H9 (cell line): Measurements from ENCODE around the gene TMEM116. TPM values are rescaled to one million over a fixed set of nuclear protein-coding genes. Genes with fewer than 3 reads are reported as not detected.

Experiments
- DNase-seq: peaks from one replicate; pipeline ENCODE4 v3.0.0-alpha.2; 2017
- H2AFZ ChIP-seq: one replicate; pipeline ENCODE4 v1.6.1; 2013; ENCODE audit warnings: mild to moderate bottlenecking, low read length, control low read depth, moderate library complexity
- H2AK5ac ChIP-seq: 2 replicates; pipeline ENCODE4 v1.6.1; 2013; ENCODE audit warnings: low read length, control low read depth, mixed read lengths; ENCODE audit not compliant: insufficient read length
- H2BK120ac ChIP-seq: one replicate; pipeline ENCODE4 v1.6.1; 2013; ENCODE audit warnings: low read depth, mild to moderate bottlenecking, low read length, control low read depth, inconsistent platforms; ENCODE audit not compliant: poor library complexity, severe bottlenecking
- H2BK12ac ChIP-seq: 2 replicates; pipeline ENCODE4 v1.6.1; 2013; ENCODE audit warnings: low read length, control low read depth, mixed read lengths, low read depth; ENCODE audit not compliant: insufficient read length
- H2BK15ac ChIP-seq: 2 replicates; pipeline ENCODE4 v1.6.1; 2013; ENCODE audit warnings: low read depth, low read length, control low read depth
- H2BK20ac ChIP-seq: one replicate; pipeline ENCODE4 v1.6.1; 2013; ENCODE audit warnings: low read depth, mild to moderate bottlenecking, low read length, control low read depth, inconsistent platforms; ENCODE audit not compliant: poor library complexity, severe bottlenecking
- H2BK5ac ChIP-seq: 2 replicates; pipeline ENCODE4 v1.6.1; 2013; ENCODE audit warnings: low read length, control low read depth, mixed read lengths; ENCODE audit not compliant: insufficient read length
- H3K14ac ChIP-seq: 2 replicates; pipeline ENCODE4 v1.6.1; 2013; ENCODE audit warnings: low read length, control low read depth; ENCODE audit not compliant: insufficient read depth
- H3K18ac ChIP-seq: 2 replicates; pipeline ENCODE4 v1.6.1; 2013; ENCODE audit warnings: low read depth, mild to moderate bottlenecking, mixed read lengths, low read length, control low read depth; ENCODE audit not compliant: insufficient read length
- H3K23ac ChIP-seq: 2 replicates; pipeline ENCODE4 v1.6.1; 2013; ENCODE audit warnings: low read length, control low read depth, mixed read lengths, low read depth; ENCODE audit not compliant: insufficient read length
- H3K23me2 ChIP-seq: 2 replicates; pipeline ENCODE4 v1.6.1; 2013; ENCODE audit warnings: low read depth, mild to moderate bottlenecking, mixed read lengths, low read length, control low read depth; ENCODE audit not compliant: insufficient read length, poor library complexity, severe bottlenecking
- H3K27ac ChIP-seq: 2 replicates; pipeline ENCODE4 v1.5.1; 2013; ENCODE audit warnings: low read length, control low read depth, mixed read lengths, low read depth; ENCODE audit not compliant: insufficient read length
- H3K27me3 ChIP-seq: 2 replicates; pipeline ENCODE4 v1.6.1; 2013; ENCODE audit warnings: low read length, control low read depth, inconsistent platforms; ENCODE audit not compliant: insufficient read depth
- H3K4ac ChIP-seq: 2 replicates; pipeline ENCODE4 v1.6.1; 2013; ENCODE audit warnings: low read depth, mild to moderate bottlenecking, control low read depth, inconsistent platforms, low read length, moderate library complexity
- H3K4me1 ChIP-seq: 2 replicates; pipeline ENCODE4 v1.6.1; 2013; ENCODE audit warnings: low read length, control low read depth, inconsistent platforms; ENCODE audit not compliant: insufficient read depth
- H3K4me2 ChIP-seq: 2 replicates; pipeline ENCODE4 v1.6.1; 2013; ENCODE audit warnings: low read length, control low read depth, mixed read lengths; ENCODE audit not compliant: insufficient read length, insufficient read depth
- H3K56ac ChIP-seq: 2 replicates; pipeline ENCODE4 v1.6.1; 2013; ENCODE audit warnings: low read depth, mild to moderate bottlenecking, mixed read lengths, low read length, control low read depth; ENCODE audit not compliant: insufficient read length
- H3K79me1 ChIP-seq: 2 replicates; pipeline ENCODE4 v1.6.1; 2013; ENCODE audit warnings: low read depth, mild to moderate bottlenecking, moderate library complexity, low read length, control low read depth, inconsistent platforms; ENCODE audit not compliant: insufficient read depth, poor library complexity, severe bottlenecking
- H3K79me2 ChIP-seq: 2 replicates; pipeline ENCODE4 v1.6.1; 2013; ENCODE audit warnings: low read length, control low read depth, inconsistent platforms; ENCODE audit not compliant: insufficient read depth
- H3K9ac ChIP-seq: 2 replicates; pipeline ENCODE4 v1.6.1; 2013; ENCODE audit warnings: low read length, control low read depth, mixed read lengths; ENCODE audit not compliant: insufficient read length; ENCODE audit errors: extremely low read depth
- H3K9me3 ChIP-seq: one replicate; pipeline ENCODE4 v1.6.1; 2013; ENCODE audit warnings: low read depth, low read length, inconsistent platforms; ENCODE audit not compliant: control insufficient read depth
- H3T11ph ChIP-seq: one replicate; pipeline ENCODE4 v1.6.1; 2013; ENCODE audit warnings: mild to moderate bottlenecking, low read length, control low read depth, inconsistent platforms
- H4K20me1 ChIP-seq: one replicate; pipeline ENCODE4 v1.6.1; 2013; ENCODE audit not compliant: control insufficient read depth, insufficient read length, insufficient read depth
- H4K5ac ChIP-seq: 2 replicates; pipeline ENCODE4 v1.6.1; 2013; ENCODE audit warnings: low read depth, mild to moderate bottlenecking, mixed read lengths, low read length, control low read depth; ENCODE audit not compliant: insufficient read length
- H4K8ac ChIP-seq: replicated peaks from 2 replicates; pipeline ENCODE4 v1.6.1; 2013; ENCODE audit warnings: low read length, control low read depth, mixed read lengths, low read depth; ENCODE audit not compliant: insufficient read length
- H4K91ac ChIP-seq: 2 replicates; pipeline ENCODE4 v1.6.1; 2013; ENCODE audit warnings: low read depth, mild to moderate bottlenecking, moderate library complexity, mixed read lengths, low read length, control low read depth; ENCODE audit not compliant: insufficient read length
- H3K27ac Mint-ChIP-seq, 3 experiments: 2 replicates in 2 of 3; 3 replicates in 1 of 3; pipeline ENCODE4 v1.8.0; 2020 to 2021; ENCODE audit warnings: mixed read lengths in 3 of 3, mild to moderate bottlenecking in 1 of 3, moderate library complexity in 1 of 3
- H3K27me3 Mint-ChIP-seq: 2 replicates; pipeline ENCODE4 v1.8.0; 2021; ENCODE audit warnings: low read depth, mild to moderate bottlenecking, moderate library complexity, mixed read lengths
- H3K36me3 Mint-ChIP-seq, 3 experiments: 2 replicates in 2 of 3; 3 replicates in 1 of 3; pipeline ENCODE4 v1.8.0; 2020 to 2021; ENCODE audit warnings: low read depth in 3 of 3, mixed read lengths in 3 of 3; ENCODE audit not compliant: insufficient read depth in 1 of 3
- H3K4me1 Mint-ChIP-seq, 2 experiments: 2 replicates each; pipeline ENCODE4 v1.8.0; 2020; ENCODE audit warnings: mixed read lengths in 2 of 2
- H3K4me3 Mint-ChIP-seq, 2 experiments: 2 replicates in 1 of 2; 3 replicates in 1 of 2; pipeline ENCODE4 v1.8.0; 2020 to 2021; ENCODE audit warnings: mild to moderate bottlenecking in 2 of 2, mixed read lengths in 2 of 2, moderate library complexity in 1 of 2
- H3K9me3 Mint-ChIP-seq, 2 experiments: 2 replicates in 1 of 2; 3 replicates in 1 of 2; pipeline ENCODE4 v1.8.0; 2020; ENCODE audit warnings: mild to moderate bottlenecking in 2 of 2, mixed read lengths in 2 of 2, moderate library complexity in 1 of 2
- CTCF ChIP-seq: fragments of 200-600 bp; sonication (generic); conservative IDR thresholded peaks from 3 replicates; pipeline ENCODE4 v1.8.0; 2021; ENCODE audit warnings: antibody characterized with exemption, mild to moderate bottlenecking
- WGBS: extraction: QIAGEN DNeasy Blood & Tissue Kit; methylation state at CpG from one replicate; pipeline ENCODE4 v1.1.7; 2013; ENCODE audit warnings: missing lambda C conversion rate, low lambda C conversion rate, mixed read lengths; ENCODE audit not compliant: insufficient read length; ENCODE audit errors: extremely low coverage; 5-methylcytosine and 5-hydroxymethylcytosine counted together
- total RNA-seq: library from RNA; stranded (reverse); gene quantifications from 2 replicates; pipeline ENCODE4 v1.2.1, GENCODE V29; 2021

The TMEM116 gene
- total RNA-seq, 1 experiment from 2014 or later, result 10.8 TPM

- Histone ChIP-seq H3K79me1 (peaks cover 5% of the 10 kb centered on the region), H2BK5ac (no peak overlapping the region), H3K14ac (no peak overlapping the region), H3K9me3 (no peaks in the 10 kb centered on the region), H4K91ac (no peak overlapping the region), H4K5ac (no peak overlapping the region), H2BK120ac (no peak overlapping the region), H3K27ac (no peak overlapping the region), H2BK15ac (no peak overlapping the region), H3K4me1 (no peaks in the 10 kb centered on the region), H3K4ac (no peak overlapping the region), H3K9ac (no peak overlapping the region), H3K23me2 (peaks cover 3% of the 10 kb centered on the region), H3K18ac (no peak overlapping the region), H3K4me2 (no peak overlapping the region), H3K79me2 (no peaks in the 10 kb centered on the region; the same call in 1 of the 2 replicates), H2AK5ac (no peak overlapping the region), H2BK12ac (no peak overlapping the region), H2AFZ (no peak overlapping the region), H3T11ph (no peak overlapping the region), H4K8ac (no peak overlapping the region), H2BK20ac (no peak overlapping the region), H3K23ac (no peak overlapping the region), H4K20me1 (no peaks in the 10 kb centered on the region), H3K56ac (no peak overlapping the region), H3K27me3 (no peaks in the 10 kb centered on the region)
- Mint-ChIP-seq H3K4me3 (no peak overlapping the region), H3K36me3 (peaks cover 4 to 7% (median 7%) of the 10 kb centered on the region in 3 experiments), H3K27me3 (no peaks in the 10 kb centered on the region; the same call in 1 of the 2 replicates), H3K27ac (peak overlapping the region in 2 of 3 experiments; percentile 28 to 75; a peak in 3 of 7 replicates), H3K9me3 (no peaks in the 10 kb centered on the region), H3K4me1 (peaks cover 28 to 35% of the 10 kb centered on the region in 2 experiments)
- DNase-seq, result no peak
- no peak for TF ChIP-seq CTCF
- WGBS, result no CpG with 5 or more reads among the region's 9 CpGs
Measured at GRCh38 chr12:112007945-112008344, 5.0 kb downstream of the TMEM116 start.
